ENCODE results near the gene NHS. TPM values are rescaled to one million over a fixed set of nuclear protein-coding genes. Genes with fewer than 3 reads are reported as not detected.

The NHS gene
- total RNA-seq, 2 donors from 2014 or later = 3.0 to 4.3 TPM

DNA sequence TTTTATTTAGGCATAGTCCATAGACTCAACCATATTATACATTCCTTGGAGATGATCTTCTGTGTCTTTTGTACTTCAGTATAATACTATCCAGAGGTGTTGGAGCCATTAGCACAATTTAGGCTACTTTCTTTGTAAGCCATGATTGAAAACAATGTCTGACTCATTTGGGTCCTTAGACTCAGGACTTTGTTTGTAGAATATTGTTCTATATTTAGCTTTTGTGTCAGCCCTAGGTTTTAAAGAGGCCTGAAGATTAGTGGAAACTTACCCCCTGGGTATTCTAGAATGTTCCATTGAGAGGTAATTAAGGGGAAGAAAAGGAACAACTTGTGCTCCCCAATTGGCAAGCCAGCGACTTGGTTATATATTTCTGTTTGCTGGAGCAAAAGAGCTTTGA, 217.1 kb downstream of the NHS start:
- Histone ChIP-seq H3K9me3 (no peaks in the 10 kb centered on the region), H3K4me3 (no peak overlapping the region), H3K36me3 (no peaks in the 10 kb centered on the region), H3K27me3 (no peaks in the 10 kb centered on the region), H3K27ac (no peak overlapping the region), H3K4me1 (no peaks in the 10 kb centered on the region), H3K9ac (ENCODE audit: low read depth in 2 of 2, low read length in 2 of 2) (no peak overlapping the region)
- intact Hi-C loops (cut with DNase I) = loop anchor here (5.0 kb wide), 2 partner anchors 215 to 350 kb away; partner anchors contain the start of gene NHS
- no peak for DNase-seq
- TF ChIP-seq, protein P1, sequence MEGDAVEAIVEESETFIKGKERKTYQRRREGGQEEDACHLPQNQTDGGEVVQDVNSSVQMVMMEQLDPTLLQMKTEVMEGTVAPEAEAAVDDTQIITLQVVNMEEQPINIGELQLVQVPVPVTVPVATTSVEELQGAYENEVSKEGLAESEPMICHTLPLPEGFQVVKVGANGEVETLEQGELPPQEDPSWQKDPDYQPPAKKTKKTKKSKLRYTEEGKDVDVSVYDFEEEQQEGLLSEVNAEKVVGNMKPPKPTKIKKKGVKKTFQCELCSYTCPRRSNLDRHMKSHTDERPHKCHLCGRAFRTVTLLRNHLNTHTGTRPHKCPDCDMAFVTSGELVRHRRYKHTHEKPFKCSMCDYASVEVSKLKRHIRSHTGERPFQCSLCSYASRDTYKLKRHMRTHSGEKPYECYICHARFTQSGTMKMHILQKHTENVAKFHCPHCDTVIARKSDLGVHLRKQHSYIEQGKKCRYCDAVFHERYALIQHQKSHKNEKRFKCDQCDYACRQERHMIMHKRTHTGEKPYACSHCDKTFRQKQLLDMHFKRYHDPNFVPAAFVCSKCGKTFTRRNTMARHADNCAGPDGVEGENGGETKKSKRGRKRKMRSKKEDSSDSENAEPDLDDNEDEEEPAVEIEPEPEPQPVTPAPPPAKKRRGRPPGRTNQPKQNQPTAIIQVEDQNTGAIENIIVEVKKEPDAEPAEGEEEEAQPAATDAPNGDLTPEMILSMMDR (IDR thresholded peaks at IDR 0.05) = no peak

DNA sequence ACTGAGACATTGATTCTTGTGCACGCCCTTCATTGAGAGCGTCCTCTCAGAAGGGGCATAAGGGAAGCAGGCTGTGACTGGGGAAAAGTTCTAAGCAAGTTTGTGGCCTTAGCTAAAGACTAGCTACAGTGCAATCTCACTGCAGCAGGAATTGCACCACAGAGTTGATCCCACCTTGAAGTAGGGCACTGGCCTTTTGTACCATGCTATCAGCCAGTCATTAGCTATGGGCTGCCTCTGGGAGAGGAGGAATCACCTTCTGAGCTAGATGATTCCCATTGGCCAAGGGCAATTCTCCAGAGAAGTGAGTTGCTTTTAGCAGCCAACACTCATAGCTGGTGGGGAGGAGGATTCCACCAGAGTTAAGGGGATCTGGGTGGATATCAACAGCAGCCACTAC, 219.7 kb downstream of the NHS start:
- no peaks in the 10 kb centered on the region for H3K36me3 ChIP-seq
- no peaks in the 10 kb centered on the region for H3K27me3 ChIP-seq
- H3K4me3 ChIP-seq = no peak overlapping the region
- no peak for DNase-seq
- H3K27ac ChIP-seq = no peak overlapping the region
- TF ChIP-seq, protein P1 (IDR thresholded peaks at IDR 0.05) = no peak
- no peaks in the 10 kb centered on the region for H3K9me3 ChIP-seq
- peaks cover 5% of the 10 kb centered on the region for H3K4me1 ChIP-seq
- intact Hi-C loops (cut with DNase I) = loop anchor here (5.0 kb wide), 2 partner anchors 217 to 352 kb away; partner anchors contain the start of gene NHS
- no peak overlapping the region for H3K9ac ChIP-seq (ENCODE audit: low read depth in 2 of 2, low read length in 2 of 2)

DNA sequence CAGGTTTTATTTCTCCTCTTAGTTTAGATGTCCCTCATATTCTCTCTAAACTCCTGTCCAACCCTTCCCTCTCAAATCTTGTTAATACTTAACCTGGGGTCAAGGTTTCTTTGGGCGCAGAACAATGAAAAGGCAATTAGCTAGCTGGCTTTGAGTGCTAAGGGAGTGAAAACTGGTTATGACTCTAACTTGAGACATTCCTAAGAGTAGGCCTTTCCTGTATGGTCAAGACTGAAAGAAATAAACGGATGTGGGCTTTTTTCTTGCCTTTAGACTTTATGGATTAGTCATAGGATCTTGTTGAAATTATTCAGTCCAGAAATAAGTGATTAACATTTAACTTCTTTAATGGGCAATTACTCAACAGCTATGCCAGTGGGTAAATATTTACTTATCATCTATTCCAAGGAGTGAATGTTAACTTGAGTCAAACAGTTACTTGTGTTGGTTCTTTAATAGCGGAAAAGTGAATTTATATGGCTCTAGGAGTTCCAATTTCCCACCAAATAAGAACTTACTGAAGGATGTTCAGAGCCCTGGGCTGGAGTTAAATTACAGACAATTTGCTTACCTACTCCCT, 220.5 kb downstream of the NHS start:
- H3K27ac ChIP-seq = no peak overlapping the region
- intact Hi-C loops (cut with DNase I) = no loop called here
- H3K9ac ChIP-seq (ENCODE audit: low read depth in 2 of 2, low read length in 2 of 2) = no peak overlapping the region
- TF ChIP-seq, protein P1 (IDR thresholded peaks at IDR 0.05) = no peak
- peaks cover 5% of the 10 kb centered on the region for H3K4me1 ChIP-seq
- H3K27me3 ChIP-seq = no peaks in the 10 kb centered on the region
- H3K9me3 ChIP-seq = no peaks in the 10 kb centered on the region
- no peak for DNase-seq
- H3K4me3 ChIP-seq = no peak overlapping the region
- no peaks in the 10 kb centered on the region for H3K36me3 ChIP-seq

DNA sequence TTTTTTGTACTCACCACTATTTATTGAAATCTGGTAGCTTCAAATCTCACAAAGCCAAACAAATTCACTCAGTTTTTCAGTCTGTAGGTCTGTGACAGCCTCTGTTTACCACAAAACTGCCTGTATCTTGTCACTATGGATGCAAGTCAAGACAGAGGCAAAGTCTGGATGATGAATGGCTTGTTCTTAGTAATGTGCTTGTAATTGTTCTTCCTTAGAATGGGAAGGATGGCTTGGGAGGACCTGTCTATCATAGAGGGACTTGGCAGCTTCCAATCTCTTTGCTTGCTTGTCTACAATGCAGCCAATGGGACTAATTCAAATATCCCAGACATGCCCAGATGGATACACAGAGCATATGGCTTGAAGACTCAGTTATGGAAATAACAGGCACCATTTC, 221.1 kb downstream of the NHS start:
- H3K9me3 ChIP-seq = no peaks in the 10 kb centered on the region
- H3K27ac ChIP-seq = no peak overlapping the region
- H3K4me1 ChIP-seq = peaks cover 5% of the 10 kb centered on the region
- no peak for DNase-seq
- no peak overlapping the region for H3K9ac ChIP-seq (ENCODE audit: low read depth in 2 of 2, low read length in 2 of 2)
- intact Hi-C loops (cut with DNase I) = no loop called here
- no peaks in the 10 kb centered on the region for H3K36me3 ChIP-seq
- no peaks in the 10 kb centered on the region for H3K27me3 ChIP-seq
- TF ChIP-seq, protein P1 (IDR thresholded peaks at IDR 0.05) = no peak
- no peak overlapping the region for H3K4me3 ChIP-seq

DNA sequence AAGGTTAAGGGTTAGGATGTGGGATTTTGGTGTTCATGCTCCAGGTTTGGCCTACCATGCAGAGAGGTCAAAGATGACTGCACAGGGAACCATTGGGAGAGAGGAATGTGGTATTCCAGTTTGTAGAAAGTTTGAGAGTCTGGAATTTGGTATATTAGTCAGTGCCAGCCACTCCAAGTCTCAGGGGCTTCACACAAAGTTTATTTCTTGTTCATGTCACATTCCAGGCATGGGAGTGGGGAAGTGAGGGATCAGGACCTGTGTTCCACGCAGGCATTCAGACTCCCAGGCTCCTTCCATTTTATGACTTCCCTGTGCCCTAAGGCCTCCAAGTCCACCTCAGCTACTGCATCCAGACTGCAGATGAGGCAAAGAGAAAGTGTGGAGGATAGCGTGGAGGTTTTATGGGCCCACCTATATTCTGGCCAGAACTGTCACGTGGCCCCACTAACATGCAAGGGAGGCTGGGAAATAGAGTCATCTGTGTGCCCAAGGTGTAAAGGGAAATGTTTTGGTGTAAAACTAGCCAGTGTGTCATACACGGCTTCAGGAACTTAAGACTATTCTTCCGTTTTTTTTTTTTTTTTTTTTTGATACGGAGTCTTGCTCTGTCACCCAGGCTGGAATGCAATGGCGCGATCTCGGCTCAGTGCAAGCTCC, 221.7 kb downstream of the NHS start:
- no peaks in the 10 kb centered on the region for H3K9me3 ChIP-seq
- H3K4me1 ChIP-seq = peaks cover 5% of the 10 kb centered on the region
- DNase-seq = no peak
- no peaks in the 10 kb centered on the region for H3K36me3 ChIP-seq
- no peak overlapping the region for H3K27ac ChIP-seq
- no peak overlapping the region for H3K4me3 ChIP-seq
- no peak overlapping the region for H3K9ac ChIP-seq (ENCODE audit: low read depth in 2 of 2, low read length in 2 of 2)
- H3K27me3 ChIP-seq = no peaks in the 10 kb centered on the region
- TF ChIP-seq, protein P1 (IDR thresholded peaks at IDR 0.05) = no peak
- intact Hi-C loops (cut with DNase I) = no loop called here

All from colonic mucosa (tissue), 4 donors.